Lung (tissue), 16 donors: Measurements from ENCODE around the gene CD300E. TPM values are rescaled to one million over a fixed set of nuclear protein-coding genes. Genes with fewer than 3 reads are reported as not detected.
A peak's percentile ranks its signal among the peaks of the same experiment; 100 is the strongest.

Source experiments
- ATAC-seq: fragments of 200-7000 bp; cut with Tn5 transposase; one replicate; pipeline ENCODE4 v1.9.1; 2020; ENCODE audit warnings: moderate number of reproducible peaks; ENCODE audit not compliant: insufficient read depth, low FRiP score
- DNase-seq, 3 donors: peaks; one replicate each; pipeline ENCODE4 v3.0.0-alpha.2; 2013 to 2017
- H3K27ac ChIP-seq, 2 donors: one replicate each; pipeline ENCODE4 v1.5.1; 2013; ENCODE audit warnings: mild to moderate bottlenecking in 2 of 2, moderate library complexity in 2 of 2, control low read depth in 1 of 2, inconsistent platforms in 1 of 2, low read depth in 1 of 2, low read length in 1 of 2
- H3K27me3 ChIP-seq, 3 donors: one replicate each; pipeline ENCODE4 v1.5.1; 2013; ENCODE audit warnings: low read length in 2 of 3; ENCODE audit not compliant: control insufficient read depth in 3 of 3, insufficient read depth in 3 of 3
- H3K36me3 ChIP-seq, 4 donors: one replicate each; pipeline ENCODE4 v1.5.1; 2013; ENCODE audit warnings: low read length in 4 of 4, mild to moderate bottlenecking in 1 of 4, moderate library complexity in 1 of 4; ENCODE audit not compliant: control insufficient read depth in 4 of 4, insufficient read depth in 4 of 4
- H3K4me1 ChIP-seq, 5 donors: one replicate each; pipeline ENCODE4 v1.5.1; 2013; ENCODE audit warnings: low read length in 5 of 5, mild to moderate bottlenecking in 2 of 5, moderate library complexity in 1 of 5; ENCODE audit not compliant: control insufficient read depth in 5 of 5, insufficient read depth in 5 of 5
- H3K4me3 ChIP-seq: one replicate; pipeline ENCODE4 v1.5.1; 2013; ENCODE audit warnings: mild to moderate bottlenecking, control low read depth, moderate library complexity
- H3K9ac ChIP-seq, 2 donors: one replicate each; pipeline ENCODE4 v1.5.1; 2013; ENCODE audit warnings: low read length in 2 of 2, control low read depth in 1 of 2; ENCODE audit not compliant: insufficient read depth in 1 of 2
- H3K9me3 ChIP-seq, 4 donors: one replicate each; pipeline ENCODE4 v1.5.1; 2013; ENCODE audit warnings: low read length in 3 of 4, mild to moderate bottlenecking in 1 of 4, moderate library complexity in 1 of 4; ENCODE audit not compliant: control insufficient read depth in 4 of 4, insufficient read depth in 3 of 4
- CTCF ChIP-seq: IDR thresholded peaks from 2 replicates; pipeline ENCODE4 v1.5.1; 2012; ENCODE audit warnings: mild to moderate bottlenecking; ENCODE audit errors: control extremely low read depth, extremely low read depth
- WGBS, 2 donors: extraction: QIAGEN DNeasy Blood & Tissue Kit; methylation state at CpG; one replicate each; pipeline ENCODE4 v1.1.7; 2013; 5-methylcytosine and 5-hydroxymethylcytosine counted together
- long read RNA-seq, 5 donors: transcript quantifications; one replicate each; lab custom pipeline, GENCODE V29; 2026
- polyA plus RNA-seq, 2 donors: library from polyadenylated mRNA; stranded (reverse); fragments of 200-250 nt; gene quantifications; one replicate each; pipeline ENCODE4 v1.2.1, GENCODE V29; 2013
- total RNA-seq, 2 donors: library from RNA; depleted of rRNA in 1 of 2; stranded (reverse); fragments of >200 nt in 1 of 2; gene quantifications; one replicate each; pipeline ENCODE4 v1.2.1, GENCODE V29; 2014 to 2021
- donor health status: control.
- donor health status: control.
- donor health status: Bipolar disorder and iron deficiency.
- donor health status: healthy.
- donor health status: DM: yes; HTN: yes; CAD: no.

CD300E gene
- total RNA-seq: 10 to 100 TPM in 1 of 2 donors, 1 to 10 TPM in 1; 3.4 to 17.3 TPM
- polyA plus RNA-seq: 10 to 100 TPM in 1 of 2 donors, 1 to 10 TPM in 1; 5.2 to 81.6 TPM
- long read RNA-seq, donor 1: 0 reads
- long read RNA-seq, donor 2: 0 reads
- long read RNA-seq, donor 3: 0 reads
- long read RNA-seq, donor 4: 0 reads
- long read RNA-seq, donor 5: 0 reads

GRCh38 chr17:74623693-74624093 is at the start of gene CD300E:
TSS of gene CD300E (minus strand) at chr17:74623738. CDS start at chr17:74623621, 117 bp downstream.
- no peak for DNase-seq
- no peak for TF ChIP-seq CTCF
- Histone ChIP-seq H3K4me1 (no peaks in the 10 kb centered on the region), H3K9me3 (peaks cover 0 to 9% (median 0%) of the 10 kb centered on the region in 4 donors), H3K27ac (peak within 1 kb of the TSS in 1 of 2 donors; percentile 25), H3K36me3 (no peaks in the 10 kb centered on the region), H3K4me3 (no peak within 1 kb of the TSS), H3K9ac (no peak within 1 kb of the TSS), H3K27me3 (peaks cover 0 to 5% (median 2%) of the 10 kb centered on the region in 3 donors)
- ATAC-seq: peak; percentile 51
- WGBS, 2 donors: 56 to 57% methylated on average over 5 of the region's 5 CpGs

- Histone ChIP-seq H3K4me3 (no peak overlapping the region), H3K27me3 (peaks cover 0 to 3% (median 0%) of the 10 kb centered on the region in 3 donors), H3K36me3 (no peaks in the 10 kb centered on the region), H3K9ac (no peak overlapping the region), H3K4me1 (peaks cover 0 to 2% (median 0%) of the 10 kb centered on the region in 5 donors), H3K9me3 (no peaks in the 10 kb centered on the region), H3K27ac (no peak overlapping the region)
- WGBS, 2 donors: 8 to 10% methylated on average over 57 of the region's 57 CpGs
- DNase-seq (peak; percentile 91 to 94 (median 92)), ATAC-seq (peak; percentile 83)
- no peak for TF ChIP-seq CTCF
Observed at GRCh38 chr17:74671031-74671771, 47.7 kb upstream of the CD300E start.

GRCh38 chr17:74670329-74670728 is 46.8 kb upstream of the CD300E start:
- H3K4me1 ChIP-seq: peaks cover 0 to 2% (median 0%) of the 10 kb centered on the region in 5 donors
- no peak overlapping the region for H3K9ac ChIP-seq
- DNase-seq: no peak
- H3K9me3 ChIP-seq: no peaks in the 10 kb centered on the region
- H3K27ac ChIP-seq: no peak overlapping the region
- no peak overlapping the region for H3K4me3 ChIP-seq
- ATAC-seq: no peak
- no peaks in the 10 kb centered on the region for H3K36me3 ChIP-seq
- 78 to 80% methylated on average over 6 of the region's 6 CpGs for WGBS, 2 donors
- no peak for TF ChIP-seq CTCF
- peaks cover 0 to 3% (median 0%) of the 10 kb centered on the region in 3 donors for H3K27me3 ChIP-seq
